HFF-Myc (cell line): ENCODE data around the gene ASMTL.
"Not testable (repeated sequence)": the region's sequence is repeated elsewhere in the genome, so short reads cannot be mapped to it uniquely, and the experiment has no call there.

Experiments used
- DNase-seq: peaks from one replicate; pipeline ENCODE4 v3.0.0-alpha.2; 2011; ENCODE audit warnings: low read depth; ENCODE audit errors: extremely low read depth
- H3K4me3 ChIP-seq: replicated peaks from 2 replicates; pipeline ENCODE4 v1.5.1; 2011; ENCODE audit warnings: low read depth, mild to moderate bottlenecking, control low read depth, low read length
- TF ChIP-seq, protein P1 (sequence below): IDR thresholded peaks from 2 replicates; pipeline ENCODE4 v1.5.1; 2012; ENCODE audit warnings: mild to moderate bottlenecking, low read depth, low read length, control low read depth; ENCODE audit errors: missing control alignments

Gene ASMTL

DNA sequence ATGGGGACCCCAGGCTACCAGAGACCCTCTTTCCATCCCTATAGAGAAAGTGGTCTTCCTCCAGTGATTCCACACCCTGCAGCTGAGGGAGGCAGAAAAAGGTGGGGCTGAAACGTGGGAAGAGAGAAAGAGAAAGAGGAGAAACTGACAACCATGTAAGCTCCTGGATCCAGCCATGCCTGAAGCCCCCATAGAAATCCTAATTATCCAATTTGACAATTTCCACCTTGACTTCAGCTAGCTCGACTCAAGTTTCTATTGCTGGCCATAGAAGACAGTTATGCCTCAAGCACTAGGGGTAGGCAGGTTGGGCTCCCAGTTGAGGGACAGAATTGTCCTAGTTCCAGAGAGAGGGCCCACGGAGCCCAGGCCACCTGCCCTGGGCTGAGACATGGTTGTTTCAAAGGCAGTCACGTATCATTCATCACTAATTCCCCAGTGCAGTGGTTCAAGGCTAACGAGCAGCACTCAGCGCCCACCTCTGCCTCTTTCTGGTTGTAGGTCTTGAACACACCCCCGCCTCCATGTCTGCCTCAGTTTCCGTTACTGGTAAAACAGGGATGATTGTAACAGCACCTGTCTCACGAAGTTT lies 39.8 kb upstream of the ASMTL start:
- H3K4me3 ChIP-seq, result no peak overlapping the region
- TF ChIP-seq, protein P1, sequence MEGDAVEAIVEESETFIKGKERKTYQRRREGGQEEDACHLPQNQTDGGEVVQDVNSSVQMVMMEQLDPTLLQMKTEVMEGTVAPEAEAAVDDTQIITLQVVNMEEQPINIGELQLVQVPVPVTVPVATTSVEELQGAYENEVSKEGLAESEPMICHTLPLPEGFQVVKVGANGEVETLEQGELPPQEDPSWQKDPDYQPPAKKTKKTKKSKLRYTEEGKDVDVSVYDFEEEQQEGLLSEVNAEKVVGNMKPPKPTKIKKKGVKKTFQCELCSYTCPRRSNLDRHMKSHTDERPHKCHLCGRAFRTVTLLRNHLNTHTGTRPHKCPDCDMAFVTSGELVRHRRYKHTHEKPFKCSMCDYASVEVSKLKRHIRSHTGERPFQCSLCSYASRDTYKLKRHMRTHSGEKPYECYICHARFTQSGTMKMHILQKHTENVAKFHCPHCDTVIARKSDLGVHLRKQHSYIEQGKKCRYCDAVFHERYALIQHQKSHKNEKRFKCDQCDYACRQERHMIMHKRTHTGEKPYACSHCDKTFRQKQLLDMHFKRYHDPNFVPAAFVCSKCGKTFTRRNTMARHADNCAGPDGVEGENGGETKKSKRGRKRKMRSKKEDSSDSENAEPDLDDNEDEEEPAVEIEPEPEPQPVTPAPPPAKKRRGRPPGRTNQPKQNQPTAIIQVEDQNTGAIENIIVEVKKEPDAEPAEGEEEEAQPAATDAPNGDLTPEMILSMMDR, result no peak

DNA sequence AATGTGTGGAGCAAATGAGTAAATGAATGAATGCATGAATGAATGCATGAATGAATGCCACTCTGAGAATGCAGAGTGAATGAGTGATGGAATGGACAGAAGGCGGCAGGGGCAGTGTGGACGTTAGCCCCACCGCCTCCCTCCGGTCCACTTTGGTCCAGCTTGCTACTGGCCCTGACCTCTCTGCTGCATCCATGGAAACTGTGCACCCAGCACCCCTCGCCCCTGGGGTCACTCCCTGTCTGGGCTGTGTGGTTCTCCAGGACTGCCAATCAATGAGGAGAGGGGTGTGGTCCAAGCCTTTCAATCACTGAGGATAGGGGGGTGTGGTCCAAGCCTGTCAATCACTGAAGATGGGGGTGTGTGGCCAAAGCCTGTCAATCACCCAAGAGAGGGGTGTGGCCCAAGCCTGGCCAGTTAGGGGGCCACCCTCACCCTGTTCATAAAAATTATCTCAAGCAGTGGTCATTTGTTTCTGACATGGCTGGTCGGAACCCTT lies 39.2 kb upstream of the ASMTL start:
- no peak overlapping the region for H3K4me3 ChIP-seq
- TF ChIP-seq, protein P1, result no peak
- no peak for DNase-seq

More for the DNA sequence above, 39.8 kb upstream of the ASMTL start:
- DNase-seq, result no peak

- not testable (repeated sequence) for H3K4me3 ChIP-seq, DNase-seq
Measured at GRCh38 chrX:1491248-1491647, 38.5 kb upstream of the ASMTL start.

GRCh38 chrX:1490723-1491122 lies 38.0 kb upstream of the ASMTL start:
- H3K4me3 ChIP-seq, DNase-seq: not testable (repeated sequence)

- H3K4me3 ChIP-seq, DNase-seq: not testable (repeated sequence)
Measured at GRCh38 chrX:1489354-1489753, 36.6 kb upstream of the ASMTL start.

DNA sequence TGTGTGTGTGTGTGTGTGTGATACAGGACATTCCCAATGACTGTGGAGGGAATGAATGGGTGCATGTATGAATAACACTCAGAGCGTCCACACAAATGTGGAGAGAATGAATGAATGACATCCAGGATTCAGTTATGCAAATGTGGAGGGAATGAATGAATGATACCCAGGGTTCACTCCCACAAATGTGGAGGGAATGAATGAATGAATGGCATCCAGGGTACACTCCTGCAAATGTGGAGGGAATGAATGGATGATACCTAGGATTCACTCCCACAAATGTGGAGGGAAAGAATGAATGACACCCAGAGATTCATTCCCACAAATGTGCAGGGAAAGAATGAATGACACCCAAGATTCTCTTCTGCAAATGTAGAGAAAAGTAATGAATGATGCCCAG lies 36.0 kb upstream of the ASMTL start:
- TF ChIP-seq, protein P1, result no peak
- H3K4me3 ChIP-seq, result no peak overlapping the region
- DNase-seq, result no peak

DNA sequence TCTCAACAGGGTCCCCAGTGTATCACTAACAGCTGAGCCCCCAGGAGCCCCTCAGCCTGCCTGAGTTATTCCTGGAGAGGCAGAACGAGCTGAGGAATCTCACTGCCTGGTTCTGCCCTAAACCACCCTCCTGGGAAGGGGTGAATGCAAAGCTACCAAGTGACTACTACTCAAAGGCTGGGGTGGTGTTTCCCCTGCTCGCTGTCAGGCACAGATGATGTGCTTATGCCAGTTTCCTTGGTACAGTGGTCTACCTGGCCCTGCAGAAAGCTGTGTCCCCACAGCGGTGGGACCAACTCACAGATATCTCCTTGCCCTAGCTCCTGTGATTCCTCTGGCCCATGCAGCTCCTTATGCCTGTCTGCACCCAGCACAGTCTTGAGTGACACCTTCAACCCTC lies 35.4 kb upstream of the ASMTL start:
- DNase-seq, result no peak
- TF ChIP-seq, protein P1, result no peak
- H3K4me3 ChIP-seq, result no peak overlapping the region

DNA sequence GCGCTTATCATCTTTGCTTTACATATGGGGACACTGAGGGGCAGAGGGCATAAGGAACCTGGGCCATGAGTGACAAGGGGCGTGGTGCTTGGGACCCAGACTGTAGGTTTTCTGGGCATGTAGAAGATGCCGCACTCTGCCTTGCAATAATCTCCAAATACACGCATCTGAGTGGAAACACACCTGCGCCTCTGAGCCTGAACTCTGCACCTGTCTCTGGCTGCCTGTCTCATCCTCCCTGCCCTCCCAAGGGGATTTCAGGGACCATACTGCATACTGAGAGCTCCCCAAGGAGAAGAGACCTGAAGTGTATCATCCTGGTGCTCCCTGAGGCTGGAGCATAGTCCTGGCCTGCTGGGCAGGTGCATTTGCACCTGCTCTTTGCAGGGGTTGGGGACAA lies 34.7 kb upstream of the ASMTL start:
- no peak for DNase-seq
- H3K4me3 ChIP-seq, result no peak overlapping the region
- TF ChIP-seq, protein P1, result no peak
